ENCODE data around the gene UQCC2.

DNA sequence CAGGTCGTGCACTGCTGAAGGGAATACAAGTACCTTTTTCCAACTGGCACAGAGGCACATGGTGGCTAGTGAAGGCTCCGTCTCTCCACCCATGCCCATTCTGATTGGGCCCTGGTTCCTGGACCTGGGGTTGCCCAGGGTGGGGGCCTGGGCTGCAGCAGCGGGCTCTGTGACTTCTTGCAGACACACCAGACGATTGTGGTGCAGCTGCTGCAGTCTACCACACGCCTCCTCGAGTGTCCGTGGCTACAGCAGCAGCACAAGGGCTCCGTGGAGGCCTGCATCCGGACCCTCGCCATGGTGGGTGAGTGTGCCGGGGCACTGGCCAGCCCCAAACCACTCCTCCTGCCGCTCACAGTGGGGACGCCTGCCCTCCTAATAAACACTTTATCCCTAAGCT, 29.2 kb downstream of the UQCC2 start:
- TF ChIP-seq CTCF (conservative IDR thresholded peaks at IDR 0.05) (no peak), ZFX (IDR thresholded peaks at IDR 0.05) (no peak)

Measured in C4-2B (cell line).